NCI-H510A treated with DMSO at 0.1 percent for 48 hours (cell line): ENCODE data around the gene DPP6.

Experiments used
- DNase-seq: peaks from one replicate; lab custom pipeline; 2025; lab: John Stamatoyannopoulos, UW

Gene DPP6

DNA sequence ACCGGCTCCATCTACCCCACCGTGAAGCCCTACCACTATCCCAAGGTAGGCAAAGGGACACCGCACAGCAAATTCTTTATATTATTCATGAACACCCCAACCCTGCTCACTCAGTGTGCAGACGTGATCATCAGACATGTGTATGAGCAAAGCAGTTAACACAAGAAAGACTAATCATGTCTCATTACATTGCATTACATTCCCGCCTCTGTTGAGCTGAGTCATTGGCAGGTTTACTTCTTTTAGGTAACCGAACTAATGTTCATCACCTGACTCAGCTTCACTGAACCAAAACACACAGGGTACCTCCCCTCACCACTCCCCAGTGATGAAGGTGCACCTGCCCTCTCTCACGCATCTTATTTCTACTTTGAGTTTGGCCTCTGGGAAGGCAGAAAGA is 717.3 kb downstream of the DPP6 start:
- no peak for DNase-seq

- no peak for DNase-seq
Measured at GRCh38 chr7:154770361-154770760, 718.2 kb downstream of the DPP6 start.

GRCh38 chr7:154770962-154771361 is 718.8 kb downstream of the DPP6 start:
- DNase-seq: no peak

DNA sequence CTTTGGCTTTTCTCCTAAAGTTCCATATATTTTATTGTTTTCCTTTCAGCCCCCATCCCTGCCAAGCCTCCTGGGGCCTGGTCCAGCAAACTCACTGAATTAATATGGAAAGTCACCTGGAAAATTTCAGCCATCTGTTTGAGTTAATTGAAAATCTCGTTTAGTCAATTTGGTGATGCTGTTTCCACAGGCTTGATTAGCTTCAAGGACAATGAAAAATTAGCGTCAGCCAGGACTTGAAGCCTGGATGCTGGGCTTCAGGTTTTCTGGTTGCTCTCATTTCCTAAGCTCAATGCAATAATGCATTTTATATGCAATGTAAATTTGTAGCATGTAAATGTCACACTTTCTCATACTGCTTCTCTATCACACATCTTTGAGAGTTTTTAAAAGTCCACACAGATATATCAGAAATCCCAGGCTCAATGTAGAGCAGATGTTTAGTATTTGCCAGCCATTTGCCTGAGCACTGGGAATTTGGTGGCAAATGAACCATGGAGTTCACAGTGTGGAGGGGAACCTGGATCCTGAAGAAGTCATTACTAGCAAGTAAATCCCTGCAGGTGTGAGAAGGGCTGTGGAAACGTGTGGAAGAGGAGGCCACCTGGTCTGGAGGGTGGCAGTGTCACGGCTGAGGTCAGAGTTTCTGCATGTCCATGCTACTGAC is 722.2 kb downstream of the DPP6 start:
- no peak for DNase-seq

- DNase-seq: no peak
Measured at GRCh38 chr7:154775681-154776080, 723.5 kb downstream of the DPP6 start.

DNA sequence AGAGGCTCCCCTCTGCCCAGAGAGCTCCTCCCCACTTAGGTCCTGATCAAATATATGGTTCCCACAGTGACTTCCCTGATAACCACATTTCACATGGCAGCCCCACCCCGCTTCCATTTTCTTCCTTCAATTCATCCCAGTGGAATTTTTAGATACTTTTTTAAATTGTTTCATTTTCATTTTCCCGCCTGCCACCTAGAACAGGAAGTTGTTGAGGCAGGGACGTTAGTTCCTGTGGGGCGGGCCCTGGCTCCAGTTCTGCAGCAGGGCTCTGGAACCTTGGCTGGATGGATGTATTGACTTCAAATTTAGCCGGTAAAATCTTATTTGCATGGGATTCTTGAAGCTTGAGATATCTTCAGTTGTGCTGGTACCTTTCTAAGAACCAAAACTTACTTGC is 724.2 kb downstream of the DPP6 start:
- DNase-seq: no peak

DNA sequence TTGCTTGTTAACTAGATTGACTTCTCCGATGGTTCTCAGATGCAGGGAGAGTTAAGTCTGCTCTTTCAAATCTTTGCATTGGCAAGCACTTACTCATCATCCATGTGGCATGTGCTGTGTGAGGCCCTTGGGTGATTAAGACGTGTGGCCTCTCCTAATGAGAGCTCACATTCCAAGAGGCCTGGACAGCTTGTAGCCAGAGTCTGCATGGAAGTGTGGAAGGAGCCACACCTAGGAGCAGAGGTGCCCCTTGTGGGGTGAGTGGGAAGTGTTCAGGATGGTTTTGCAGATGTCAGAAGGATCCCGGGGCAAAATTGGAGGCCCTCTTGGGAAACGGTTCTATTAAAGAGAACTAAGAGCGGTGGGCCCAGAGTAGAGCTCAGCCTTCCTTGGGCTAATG is 724.8 kb downstream of the DPP6 start:
- DNase-seq: no peak

- no peak for DNase-seq
Measured at GRCh38 chr7:154777489-154777888, 725.3 kb downstream of the DPP6 start.

GRCh38 chr7:154777908-154778307 is 725.7 kb downstream of the DPP6 start:
- DNase-seq: no peak

DNA sequence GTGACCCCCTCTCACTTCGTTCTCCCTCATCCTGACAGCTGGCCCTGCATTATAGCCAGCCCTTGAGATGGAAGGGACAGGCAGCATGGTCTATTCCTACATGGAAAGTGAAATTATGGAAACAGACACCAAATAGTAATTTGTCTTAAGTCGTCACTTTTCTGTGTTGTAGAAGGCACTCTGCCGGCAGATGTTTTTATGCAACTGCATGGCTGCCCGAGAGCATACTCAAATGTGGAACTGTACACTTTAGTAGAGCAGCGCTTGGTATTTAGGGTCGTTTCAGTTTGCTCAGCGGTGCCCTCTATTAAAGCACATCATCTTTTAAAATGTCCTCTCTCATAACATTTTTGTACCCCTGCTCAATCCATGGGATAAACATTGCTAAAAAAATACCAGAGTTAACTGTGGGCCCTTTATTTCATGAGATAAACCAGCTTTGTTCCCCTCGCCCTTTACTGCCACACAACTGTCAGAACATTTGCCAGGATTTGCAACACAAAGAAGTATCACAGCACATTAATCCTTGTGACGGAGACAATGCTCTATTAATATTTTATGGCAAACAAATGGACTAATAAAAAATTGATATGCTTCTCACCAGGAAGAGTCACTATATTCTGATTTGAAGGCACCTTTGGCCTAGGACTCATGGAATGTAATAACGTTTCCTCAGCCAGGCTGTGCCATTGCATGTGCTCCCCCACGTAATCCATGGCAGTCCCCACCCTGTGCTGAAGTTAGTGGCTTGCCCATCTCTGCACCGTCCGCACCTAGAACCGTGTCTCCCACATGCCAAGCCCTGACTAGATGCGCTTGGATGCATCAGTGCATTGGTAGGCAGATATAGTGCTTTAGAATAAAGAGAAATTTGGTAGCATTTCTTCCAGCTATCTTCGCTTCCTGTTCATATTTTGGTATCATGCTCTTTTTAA is 729.4 kb downstream of the DPP6 start:
- no peak for DNase-seq

DNA sequence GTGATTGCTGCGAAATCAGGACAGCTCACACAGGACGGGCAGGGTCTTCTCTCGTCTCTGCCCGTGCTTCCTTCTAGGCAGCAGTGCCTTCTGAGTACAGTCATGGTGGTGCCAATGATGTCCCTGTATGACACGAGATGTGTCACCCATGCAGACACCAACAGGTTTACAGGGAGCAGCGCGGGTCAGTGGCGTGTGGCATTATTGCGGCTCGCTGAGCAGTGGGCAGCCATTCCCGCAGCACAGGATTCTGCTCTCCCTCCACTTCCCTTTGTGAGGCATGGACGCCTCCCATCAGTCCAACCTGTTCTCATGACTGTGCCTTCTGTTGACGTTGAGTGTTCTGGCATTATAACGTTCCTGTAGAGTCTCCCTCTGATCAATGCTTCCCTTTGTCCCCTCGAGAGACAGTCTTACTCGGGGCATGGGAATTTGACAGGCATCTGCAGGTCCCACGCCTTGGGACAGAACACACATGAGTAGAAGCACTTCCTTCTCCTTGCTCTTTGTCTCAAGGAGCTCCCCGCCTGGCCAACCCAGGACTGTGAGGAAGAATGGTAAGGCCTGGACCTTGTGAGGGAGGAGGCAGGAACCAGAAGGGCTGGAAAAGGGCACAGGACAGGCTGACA is 731.2 kb downstream of the DPP6 start:
- DNase-seq: no peak

- no peak for DNase-seq
Measured at GRCh38 chr7:154785898-154786297, 733.7 kb downstream of the DPP6 start.

- DNase-seq: no peak
Measured at GRCh38 chr7:154789404-154789803, 737.2 kb downstream of the DPP6 start.

DNA sequence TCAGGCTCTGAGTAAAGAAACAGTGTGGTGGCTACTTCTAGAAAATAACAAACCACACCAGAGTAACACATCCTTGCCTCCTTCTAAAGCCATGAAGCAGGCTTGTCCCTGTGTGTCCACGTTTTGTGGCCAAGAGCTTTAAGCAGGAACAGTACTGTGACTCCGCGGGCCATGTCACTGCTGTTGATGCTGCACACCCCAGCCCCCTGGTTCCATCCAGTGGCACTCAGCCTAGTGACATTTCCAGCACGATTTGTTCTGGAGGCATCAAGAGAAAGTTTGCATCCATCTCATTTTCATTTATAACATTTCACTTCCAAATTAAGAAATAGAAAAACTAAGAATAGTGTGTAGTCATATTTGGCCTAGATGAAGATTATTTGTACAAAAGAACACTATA is 739.4 kb downstream of the DPP6 start:
- no peak for DNase-seq

GRCh38 chr7:154792436-154793055 is 740.3 kb downstream of the DPP6 start:
- no peak for DNase-seq

- DNase-seq: no peak
Measured at GRCh38 chr7:154794147-154794780, 742.1 kb downstream of the DPP6 start.

DNA sequence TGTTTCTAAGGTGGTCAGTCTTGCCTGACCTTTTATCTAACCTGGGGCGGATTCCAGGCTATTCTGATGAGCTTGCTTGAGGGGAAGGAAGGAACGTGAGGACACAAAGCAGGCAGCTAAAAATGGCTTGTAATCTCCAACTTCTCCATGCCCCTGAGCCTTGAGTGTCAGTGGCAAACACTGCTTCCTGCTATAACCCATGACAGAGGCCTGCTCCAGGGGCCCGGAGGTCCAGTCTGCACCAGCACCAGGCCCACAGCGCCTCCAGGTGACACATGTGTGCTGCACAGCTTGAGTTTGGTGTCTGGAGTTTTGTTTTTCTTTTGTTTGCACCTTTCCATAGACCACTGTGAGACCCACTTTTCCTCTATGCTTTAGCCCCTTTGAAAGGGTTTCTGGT is 742.8 kb downstream of the DPP6 start:
- DNase-seq: no peak

GRCh38 chr7:154795437-154795836 is 743.2 kb downstream of the DPP6 start:
- DNase-seq: no peak

DNA sequence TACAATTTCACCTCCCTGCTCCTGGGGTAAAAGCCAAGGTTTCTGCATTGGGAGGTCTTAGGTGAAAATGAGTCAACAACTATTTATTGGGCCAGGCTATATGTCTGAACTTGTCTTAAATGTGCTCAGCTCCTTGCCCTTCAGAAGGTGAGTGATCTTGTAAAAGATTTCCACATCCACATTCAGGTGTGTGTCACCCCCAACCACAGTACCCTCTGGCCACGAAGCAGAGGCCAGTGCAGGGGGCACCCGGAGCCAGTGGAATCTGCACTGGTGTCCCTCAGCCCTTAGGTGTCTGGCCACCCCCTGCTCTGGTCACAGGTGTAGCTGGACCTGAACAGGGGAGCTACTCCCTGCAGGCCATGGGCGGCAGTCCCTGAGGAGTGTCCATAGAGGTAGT is 752.3 kb downstream of the DPP6 start:
- DNase-seq: no peak

DNA sequence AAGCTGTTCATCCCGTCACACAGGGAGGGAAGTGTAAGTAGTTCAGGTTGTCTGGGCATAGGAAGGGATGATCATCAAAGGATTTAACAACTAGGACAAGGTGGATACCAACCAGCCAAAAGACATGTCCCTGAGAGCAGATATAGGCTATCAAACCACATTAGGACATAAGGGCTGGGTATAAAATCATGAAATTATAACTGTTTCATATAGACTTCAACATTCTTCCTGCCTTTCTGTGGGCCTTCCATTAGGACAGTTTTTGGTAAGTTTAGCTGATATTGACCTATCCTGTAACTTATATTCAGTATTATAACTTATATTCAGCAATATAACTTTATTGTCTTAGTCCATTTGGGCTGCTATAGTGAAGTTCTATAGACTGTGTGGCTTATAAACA is 759.8 kb downstream of the DPP6 start:
- DNase-seq: no peak

- no peak for DNase-seq
Measured at GRCh38 chr7:154817224-154817896, 765.2 kb downstream of the DPP6 start.
